Measurements from ENCODE around the gene ARHGAP31.

- no peak for TF ChIP-seq CTCF (IDR thresholded peaks at IDR 0.05; ENCODE audit: low read depth, low read length)
- TF ChIP-seq POLR2A (IDR thresholded peaks at IDR 0.05; ENCODE audit: extremely low read depth, insufficient read length): no peak
These were observed 46.3 kb downstream of the ARHGAP31 start for GRCh38 chr3:119340446-119340845.
